Measurements from ENCODE around the gene CPNE8. TPM values are rescaled to one million over a fixed set of nuclear protein-coding genes. Genes with fewer than 3 reads are reported as not detected.

CPNE8 gene
- total and polyA plus RNA-seq, 2 experiments from 2014 or later, result 5.9 to 14.5 TPM

GRCh38 chr12:38921025-38921677, 15.8 kb upstream of the CPNE8 start:
- WGBS (ENCODE audit: low lambda C conversion rate, missing lambda C conversion rate), result 4% methylated on average over 2 of the region's 2 CpGs

GRCh38 chr12:38919191-38919590, 13.8 kb upstream of the CPNE8 start:
- Histone ChIP-seq H3K36me3 (replicated peaks; ENCODE audit: insufficient read depth, low read depth) (no peaks in the 10 kb centered on the region), H3K79me2 (no peaks in the 10 kb centered on the region), H3K4me3 (no peak overlapping the region), H3K27me3 (no peaks in the 10 kb centered on the region), H3K9me3 (ENCODE audit: low read depth) (no peaks in the 10 kb centered on the region), H3K4me1 (ENCODE audit: insufficient read depth) (no peaks in the 10 kb centered on the region), H3K9me2 (replicated peaks; ENCODE audit: insufficient read depth) (no peaks in the 10 kb centered on the region), H4K20me1 (ENCODE audit: insufficient read depth, poor library complexity, severe bottlenecking) (no peaks in the 10 kb centered on the region), H3K27ac (no peak overlapping the region), H3K4me2 (no peak overlapping the region), H2AFZ (no peak overlapping the region)
- DNase-seq (ENCODE audit: low spot score), result no peak
- TF ChIP-seq, protein P1, sequence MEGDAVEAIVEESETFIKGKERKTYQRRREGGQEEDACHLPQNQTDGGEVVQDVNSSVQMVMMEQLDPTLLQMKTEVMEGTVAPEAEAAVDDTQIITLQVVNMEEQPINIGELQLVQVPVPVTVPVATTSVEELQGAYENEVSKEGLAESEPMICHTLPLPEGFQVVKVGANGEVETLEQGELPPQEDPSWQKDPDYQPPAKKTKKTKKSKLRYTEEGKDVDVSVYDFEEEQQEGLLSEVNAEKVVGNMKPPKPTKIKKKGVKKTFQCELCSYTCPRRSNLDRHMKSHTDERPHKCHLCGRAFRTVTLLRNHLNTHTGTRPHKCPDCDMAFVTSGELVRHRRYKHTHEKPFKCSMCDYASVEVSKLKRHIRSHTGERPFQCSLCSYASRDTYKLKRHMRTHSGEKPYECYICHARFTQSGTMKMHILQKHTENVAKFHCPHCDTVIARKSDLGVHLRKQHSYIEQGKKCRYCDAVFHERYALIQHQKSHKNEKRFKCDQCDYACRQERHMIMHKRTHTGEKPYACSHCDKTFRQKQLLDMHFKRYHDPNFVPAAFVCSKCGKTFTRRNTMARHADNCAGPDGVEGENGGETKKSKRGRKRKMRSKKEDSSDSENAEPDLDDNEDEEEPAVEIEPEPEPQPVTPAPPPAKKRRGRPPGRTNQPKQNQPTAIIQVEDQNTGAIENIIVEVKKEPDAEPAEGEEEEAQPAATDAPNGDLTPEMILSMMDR (IDR thresholded peaks at IDR 0.05; ENCODE audit: poor library complexity), result no peak
- TF ChIP-seq EZH2phosphoT487 (IDR thresholded peaks at IDR 0.05; ENCODE audit: low read depth, severe bottlenecking, unreplicated experiment), result no peak
- TF ChIP-seq EZH2 (IDR thresholded peaks at IDR 0.05; ENCODE audit: borderline replicate concordance), result no peak
- 90% methylated on average over 5 of the region's 5 CpGs for WGBS (ENCODE audit: low lambda C conversion rate, missing lambda C conversion rate)

More at GRCh38 chr12:38921025-38921677, 15.8 kb upstream of the CPNE8 start:
- Histone ChIP-seq H3K4me2 (no peak overlapping the region), H3K27me3 (no peaks in the 10 kb centered on the region), H3K4me3 (no peak overlapping the region), H3K36me3 (replicated peaks; ENCODE audit: insufficient read depth, low read depth) (no peaks in the 10 kb centered on the region), H2AFZ (no peak overlapping the region), H3K79me2 (no peaks in the 10 kb centered on the region), H3K9me2 (replicated peaks; ENCODE audit: insufficient read depth) (no peaks in the 10 kb centered on the region), H3K9me3 (ENCODE audit: low read depth) (no peaks in the 10 kb centered on the region), H3K4me1 (ENCODE audit: insufficient read depth) (no peaks in the 10 kb centered on the region), H3K27ac (no peak overlapping the region), H4K20me1 (ENCODE audit: insufficient read depth, poor library complexity, severe bottlenecking) (no peaks in the 10 kb centered on the region)
- TF ChIP-seq, protein P1 (IDR thresholded peaks at IDR 0.05; ENCODE audit: poor library complexity), result peak; percentile 78
- no peak for TF ChIP-seq EZH2 (IDR thresholded peaks at IDR 0.05; ENCODE audit: borderline replicate concordance)
- DNase-seq (ENCODE audit: low spot score), result peak; percentile 85

DNA sequence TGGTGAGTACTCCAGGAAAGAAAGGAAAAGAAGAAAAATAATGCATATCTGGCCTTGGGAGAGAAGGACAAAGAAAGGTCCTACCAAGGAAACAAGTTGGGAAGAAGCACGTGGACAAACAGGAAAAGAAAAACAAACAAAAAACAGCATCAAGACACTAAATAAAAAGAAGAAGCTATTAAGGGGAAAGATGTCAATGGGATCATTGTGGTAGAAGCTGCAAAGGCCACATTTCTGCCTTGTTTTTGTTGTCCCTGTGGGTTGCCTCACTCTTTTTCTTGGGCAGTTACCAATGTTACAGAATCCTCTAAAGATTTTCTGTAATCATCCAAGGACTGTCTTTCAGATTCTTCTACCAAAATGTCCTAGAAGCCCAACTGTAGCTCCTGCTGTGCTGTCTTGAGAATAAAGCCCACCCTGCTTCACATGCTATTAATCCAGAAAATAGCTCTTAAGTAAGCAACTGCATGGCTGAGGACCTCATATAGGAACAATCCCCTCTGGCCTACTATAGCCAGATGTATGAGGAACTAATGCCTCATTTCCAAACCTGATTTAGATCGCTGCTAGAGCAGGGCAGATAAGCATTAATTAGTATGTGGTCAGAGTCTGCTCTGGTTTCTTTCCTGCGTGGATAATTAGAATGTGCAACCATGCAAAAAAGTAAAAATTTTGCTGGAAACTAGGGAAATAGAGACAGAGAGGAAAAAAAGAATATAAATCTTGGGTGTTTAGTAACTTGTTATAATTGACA, 10.2 kb upstream of the CPNE8 start:
- TF ChIP-seq EZH2 (IDR thresholded peaks at IDR 0.05; ENCODE audit: borderline replicate concordance) (no peak), EZH2phosphoT487 (IDR thresholded peaks at IDR 0.05; ENCODE audit: low read depth, severe bottlenecking, unreplicated experiment) (no peak)
- TF ChIP-seq, protein P1 (IDR thresholded peaks at IDR 0.05; ENCODE audit: poor library complexity), result no peak

More for the DNA sequence above, 10.2 kb upstream of the CPNE8 start:
- no peak for DNase-seq (ENCODE audit: low spot score)
- WGBS (ENCODE audit: low lambda C conversion rate, missing lambda C conversion rate), result 71% methylated on average over 3 of the region's 3 CpGs
- no peaks in the 10 kb centered on the region for H3K9me2 ChIP-seq (replicated peaks; ENCODE audit: insufficient read depth)
- no peaks in the 10 kb centered on the region for H3K27me3 ChIP-seq
- no peaks in the 10 kb centered on the region for H4K20me1 ChIP-seq (ENCODE audit: insufficient read depth, poor library complexity, severe bottlenecking)
- no peaks in the 10 kb centered on the region for H3K79me2 ChIP-seq
- H3K36me3 ChIP-seq (replicated peaks; ENCODE audit: insufficient read depth, low read depth), result no peaks in the 10 kb centered on the region
- no peak overlapping the region for H2AFZ ChIP-seq
- no peak overlapping the region for H3K4me2 ChIP-seq
- H3K27ac ChIP-seq, result no peak overlapping the region
- no peak overlapping the region for H3K4me3 ChIP-seq
- no peaks in the 10 kb centered on the region for H3K4me1 ChIP-seq (ENCODE audit: insufficient read depth)
- H3K9me3 ChIP-seq (ENCODE audit: low read depth), result no peaks in the 10 kb centered on the region

Data from hepatocyte (in vitro differentiated cells).